H1 (cell line): ENCODE results near the gene CRYGB. TPM values are rescaled to one million over a fixed set of nuclear protein-coding genes. Genes with fewer than 3 reads are reported as not detected.

Source experiments
- CTCF ChIA-PET: fragments of 300-600 bp; sonication (Branson Sonifier 250); formaldehyde crosslinking; loops from one replicate; lab custom pipeline; 2021; ENCODE audit not compliant: partially characterized antibody; lab: Charles Lee
- POLR2A ChIA-PET: fragments of 300-600 bp; sonication (Branson Sonifier 250); formaldehyde crosslinking; loops from one replicate; lab custom pipeline; 2021; ENCODE audit warnings: inconsistent platforms; ENCODE audit not compliant: partially characterized antibody; lab: Charles Lee
- DNase-seq, 2 experiments: peaks; one replicate each; pipeline versions ENCODE4 v3.0.0 to v3.0.0-alpha.2; 2010 to 2022; ENCODE audit warnings: low spot score in 2 of 2, low read depth in 1 of 2, mixed read lengths in 1 of 2
- FAIRE-seq: peaks from 2 replicates; lab custom pipeline; 2011; peaks lifted over from hg19 to GRCh38; lab: Jason Lieb, UNC
- H2AFZ ChIP-seq: 2 replicates; pipeline ENCODE4 v1.8.1; 2012; ENCODE audit warnings: low read length, inconsistent platforms
- H2AK5ac ChIP-seq: 2 replicates; pipeline ENCODE4 v1.6.1; 2013; ENCODE audit warnings: low read depth, low read length
- H2BK120ac ChIP-seq: replicated peaks from 2 replicates; pipeline ENCODE3; 2013; ENCODE audit warnings: low read depth, low read length, inconsistent platforms
- H2BK12ac ChIP-seq: 2 replicates; pipeline ENCODE4 v1.6.1; 2013; ENCODE audit warnings: low read depth, low read length
- H2BK15ac ChIP-seq: 2 replicates; pipeline ENCODE4 v1.6.1; 2013; ENCODE audit warnings: low read length
- H2BK20ac ChIP-seq: 2 replicates; pipeline ENCODE4 v1.6.1; 2013; ENCODE audit warnings: low read length
- H2BK5ac ChIP-seq: 2 replicates; pipeline ENCODE4 v1.6.1; 2013; ENCODE audit warnings: low read depth, low read length
- H3K14ac ChIP-seq: 2 replicates; pipeline ENCODE4 v1.6.1; 2013; ENCODE audit warnings: inconsistent platforms; ENCODE audit not compliant: insufficient read length
- H3K18ac ChIP-seq: 2 replicates; pipeline ENCODE4 v1.6.1; 2013; ENCODE audit warnings: low read length; ENCODE audit errors: extremely low read depth
- H3K23ac ChIP-seq: 2 replicates; pipeline ENCODE4 v1.6.1; 2013; ENCODE audit warnings: inconsistent platforms; ENCODE audit not compliant: insufficient read length
- H3K23me2 ChIP-seq: 2 replicates; pipeline ENCODE4 v1.6.1; 2013; ENCODE audit warnings: low read depth, low read length
- H3K27ac ChIP-seq: 2 replicates; pipeline ENCODE4 v1.6.1; 2011; ENCODE audit warnings: low read depth, low read length, inconsistent platforms
- H3K27me3 ChIP-seq, 4 experiments: replicated peaks in 1 of 4; 1 replicate in 1 of 4; 2 replicates in 3 of 4; pipeline versions ENCODE4 v1.6.1 to v1.8.1; 2011 to 2013; ENCODE audit warnings: low read length in 3 of 4, mild to moderate bottlenecking in 3 of 4, inconsistent platforms in 2 of 4, mixed read lengths in 2 of 4, moderate library complexity in 1 of 4; ENCODE audit not compliant: control insufficient read depth in 3 of 4, insufficient read depth in 3 of 4; ENCODE audit errors: extremely low read depth in 1 of 4
- H3K36me3 ChIP-seq, 4 experiments: 2 replicates each; pipeline versions ENCODE4 v1.6.1 to v1.8.1; 2011 to 2013; ENCODE audit warnings: mild to moderate bottlenecking in 4 of 4, low read length in 3 of 4, moderate library complexity in 2 of 4, control low read depth in 1 of 4, inconsistent platforms in 1 of 4; ENCODE audit not compliant: insufficient read depth in 4 of 4, control insufficient read depth in 2 of 4
- H3K4ac ChIP-seq: replicated peaks from 2 replicates; pipeline ENCODE3; 2013; ENCODE audit warnings: low read length, low read depth, mixed read lengths, inconsistent platforms; ENCODE audit not compliant: insufficient read length
- H3K4me1 ChIP-seq, 4 experiments: replicated peaks in 1 of 4; 1 replicate in 1 of 4; 2 replicates in 3 of 4; pipeline versions ENCODE4 v1.6.1 to v1.8.1; 2011 to 2013; ENCODE audit warnings: low read length in 3 of 4, inconsistent platforms in 2 of 4, mixed read lengths in 1 of 4; ENCODE audit not compliant: insufficient read depth in 4 of 4, control insufficient read depth in 3 of 4
- H3K4me2 ChIP-seq, 2 experiments: 2 replicates each; pipeline versions ENCODE4 v1.6.1 to v1.8.1; 2011 to 2013; ENCODE audit warnings: low read depth in 2 of 2, low read length in 2 of 2, control low read depth in 1 of 2, inconsistent platforms in 1 of 2, mild to moderate bottlenecking in 1 of 2; ENCODE audit not compliant: insufficient read depth in 1 of 2
- H3K4me3 ChIP-seq, 4 experiments: fragments of 200-600, 300-600 bp in 1 of 4; sonication (generic), shearing (Covaris generic), sonication (Bioruptor Twin) in 1 of 4; 2 replicates each; pipeline versions ENCODE4 v1.5.1 to v1.8.1; 2011 to 2016; ENCODE audit warnings: low read length in 4 of 4, low read depth in 3 of 4, control low read depth in 2 of 4, inconsistent platforms in 2 of 4, mild to moderate bottlenecking in 2 of 4, mixed read lengths in 1 of 4, moderate library complexity in 1 of 4; ENCODE audit not compliant: insufficient read depth in 2 of 4; ENCODE audit errors: extremely low read depth in 1 of 4
- H3K56ac ChIP-seq: replicated peaks from 2 replicates; pipeline ENCODE3; 2013; ENCODE audit warnings: low read depth, mild to moderate bottlenecking, mixed read lengths, low read length, inconsistent platforms; ENCODE audit not compliant: insufficient read length
- H3K79me1 ChIP-seq: 2 replicates; pipeline ENCODE4 v1.6.1; 2013; ENCODE audit warnings: low read depth, low read length, control low read depth
- H3K79me2 ChIP-seq, 2 experiments: 2 replicates each; pipeline versions ENCODE4 v1.6.1 to v1.8.1; 2012 to 2013; ENCODE audit warnings: low read length in 2 of 2, mild to moderate bottlenecking in 2 of 2, inconsistent platforms in 1 of 2; ENCODE audit not compliant: insufficient read depth in 2 of 2, control insufficient read depth in 1 of 2
- H3K9ac ChIP-seq, 4 experiments: replicated peaks in 1 of 4; 1 replicate in 1 of 4; 2 replicates in 3 of 4; pipeline versions ENCODE4 v1.6.1 to v1.8.1; 2011 to 2013; ENCODE audit warnings: low read depth in 3 of 4, low read length in 3 of 4, control low read depth in 2 of 4, mild to moderate bottlenecking in 2 of 4, moderate library complexity in 2 of 4, inconsistent platforms in 1 of 4; ENCODE audit errors: extremely low read depth in 1 of 4
- H3K9me3 ChIP-seq, 2 experiments: 2 replicates each; pipeline versions ENCODE4 v1.6.1 to v1.8.1; 2012 to 2013; ENCODE audit warnings: mild to moderate bottlenecking in 2 of 2, moderate library complexity in 2 of 2, control low read depth in 1 of 2, inconsistent platforms in 1 of 2, low read depth in 1 of 2, low read length in 1 of 2, mixed read lengths in 1 of 2; ENCODE audit not compliant: insufficient read depth in 2 of 2
- H4K20me1 ChIP-seq, 2 experiments: replicated peaks in 1 of 2; 2 replicates each; pipeline versions ENCODE3 to v1.8.1; 2011 to 2013; ENCODE audit warnings: inconsistent platforms in 2 of 2, low read length in 2 of 2, mild to moderate bottlenecking in 1 of 2; ENCODE audit not compliant: insufficient read depth in 2 of 2, control insufficient read depth in 1 of 2
- H4K5ac ChIP-seq: 2 replicates; pipeline ENCODE4 v1.6.1; 2013; ENCODE audit warnings: low read length, low read depth, mixed read lengths, inconsistent platforms; ENCODE audit not compliant: insufficient read length
- H4K8ac ChIP-seq: 2 replicates; pipeline ENCODE4 v1.8.0; 2013; ENCODE audit warnings: mild to moderate bottlenecking, moderate library complexity, low read length, inconsistent platforms; ENCODE audit not compliant: insufficient read depth; ENCODE audit errors: extremely low read depth
- H4K91ac ChIP-seq: replicated peaks from 2 replicates; pipeline ENCODE3; 2013; ENCODE audit warnings: low read length, mixed read lengths, inconsistent platforms; ENCODE audit not compliant: insufficient read length
- WGBS, 2 experiments: shearing (Covaris generic) in 1 of 2; methylation state at CpG; one replicate each; pipeline versions ENCODE4 v1.1.6 to v1.1.7; 2013 to 2015; ENCODE audit warnings: low lambda C conversion rate in 2 of 2, mixed read lengths in 2 of 2, inconsistent platforms in 1 of 2, low coverage in 1 of 2, missing lambda C conversion rate in 1 of 2; ENCODE audit not compliant: insufficient replicate concordance in 2 of 2, insufficient coverage in 1 of 2, insufficient read length in 1 of 2; ENCODE audit errors: extremely low coverage in 1 of 2, missing lambda C conversion rate in 1 of 2; 5-methylcytosine and 5-hydroxymethylcytosine counted together
- polyA plus RNA-seq, 7 experiments: library from polyadenylated mRNA; depleted of rRNA in 3 of 7; stranded (reverse) in 5 of 7; unstranded in 2 of 7; fragments of >200 nt in 5 of 7; fragments of 200-250 nt in 2 of 7; gene quantifications; 1 replicate in 5 of 7; 2 replicates in 1 of 7; 4 replicates in 1 of 7; pipeline versions ENCODE4 v1.2.1 to v1.2.3, GENCODE V29; 2011 to 2013; ENCODE audit warnings: missing spikeins in 2 of 7, mixed read lengths in 2 of 7
- total RNA-seq: library from RNA; stranded (reverse); fragmentation: NEBNext Ultra II Directional; extraction: Animal tissue kit (Norgen Biotek cat#: 25700); gene quantifications from 2 replicates; pipeline ENCODE4 v1.2.1, GENCODE V29; 2021

Gene CRYGB
- total and polyA plus RNA-seq, 2 of the 8 experiments (the other 6 are each of a cell fraction or from before 2014, with no cell fraction given) = 0.38 TPM; not detected in 1

DNA sequence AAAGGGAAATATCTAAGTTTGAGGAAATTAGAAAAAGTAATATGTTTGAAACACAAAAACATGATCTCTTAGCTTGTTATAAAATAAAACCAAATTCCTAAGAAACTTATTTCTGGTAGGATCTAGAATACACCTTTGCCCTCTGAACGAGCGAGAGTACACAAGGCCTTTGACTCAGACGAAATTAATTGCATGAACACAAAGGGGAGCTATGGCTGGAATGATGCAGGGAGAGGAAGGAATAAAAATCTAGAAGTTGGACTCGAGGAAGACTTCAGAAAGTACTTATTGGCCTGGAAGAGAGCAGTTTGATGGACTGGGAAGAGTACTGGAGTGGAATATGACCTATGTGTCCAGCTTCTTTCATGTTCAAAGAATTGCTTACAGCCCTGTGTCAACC lies 20.7 kb downstream of the CRYGB start:
- Histone ChIP-seq H4K5ac (no peak overlapping the region), H4K8ac (no peak overlapping the region), H3K4ac (no peak overlapping the region), H3K56ac (no peak overlapping the region), H3K27me3 (no peaks in the 10 kb centered on the region), H3K79me2 (no peaks in the 10 kb centered on the region), H3K79me1 (no peaks in the 10 kb centered on the region), H3K23ac (no peak overlapping the region), H2AFZ (no peak overlapping the region), H2BK15ac (no peak overlapping the region), H2BK12ac (no peak overlapping the region), H3K4me2 (no peak overlapping the region; a peak in 1 of 4 replicates), H4K91ac (no peak overlapping the region), H3K27ac (no peak overlapping the region), H3K4me3 (no peak overlapping the region), H2AK5ac (no peak overlapping the region), H3K23me2 (no peaks in the 10 kb centered on the region), H2BK5ac (no peak overlapping the region), H3K9ac (no peak overlapping the region), H4K20me1 (no peaks in the 10 kb centered on the region), H2BK120ac (no peak overlapping the region), H3K36me3 (no peaks in the 10 kb centered on the region), H3K14ac (no peak overlapping the region), H3K4me1 (no peaks in the 10 kb centered on the region), H3K18ac (no peak overlapping the region), H3K9me3 (no peaks in the 10 kb centered on the region), H2BK20ac (no peak overlapping the region)
- ChIA-PET POLR2A (interaction anchor here (1.3 kb wide), 1 partner anchor 20 kb away, joined by 3 read pairs; no protein-coding TSS in a partner anchor), CTCF (interaction anchor here (0.5 to 2.3 kb wide), 7 partner anchors 11 to 121 kb away, joined by 3 to 10 read pairs (median 3); no protein-coding TSS in a partner anchor)
- DNase-seq (no peak), FAIRE-seq (no peak)
- 83% methylated on average over 4 of the region's 4 CpGs; no CpG with 5 or more reads in 1 of the 2 experiments for WGBS, 2 experiments
